Right lung (tissue), 5 donors: Measurements from ENCODE around the gene CD27. TPM values are rescaled to one million over a fixed set of nuclear protein-coding genes. Genes with fewer than 3 reads are reported as not detected.

ENCODE experiments used
- DNase-seq, 2 donors: peaks; one replicate each; pipeline ENCODE4 v3.0.0-alpha.2; 2013
- polyA plus RNA-seq, 5 donors: library from polyadenylated mRNA; unstranded; fragments of 120-200 nt; gene quantifications; one replicate each; pipeline versions ENCODE4 v1.2.1 to v1.2.3, GENCODE V29; 2013; ENCODE audit warnings: inconsistent platforms in 1 of 5, low replicate concordance in 1 of 5; ENCODE audit not compliant: insufficient read length in 5 of 5, insufficient read depth in 1 of 5

The CD27 gene
- polyA plus RNA-seq, 5 donors: 1.2 to 2.9 (median 1.7) TPM

- DNase-seq: no peak
These were observed 11.8 kb upstream of the CD27 start for GRCh38 chr12:6432991-6433390.

- DNase-seq: no peak
These were observed 10.3 kb upstream of the CD27 start for GRCh38 chr12:6434205-6435140.

GRCh38 chr12:6435961-6436715, 8.6 kb upstream of the CD27 start:
- DNase-seq: no peak

GRCh38 chr12:6437586-6437985, 7.2 kb upstream of the CD27 start:
- no peak for DNase-seq

GRCh38 chr12:6438345-6438744, 6.4 kb upstream of the CD27 start:
- no peak for DNase-seq

GRCh38 chr12:6440391-6440790, 4.4 kb upstream of the CD27 start:
- DNase-seq: no peak

GRCh38 chr12:6442836-6443235, 1.9 kb upstream of the CD27 start:
- no peak for DNase-seq

GRCh38 chr12:6443361-6443983, 1.3 kb upstream of the CD27 start:
- DNase-seq: no peak

- DNase-seq: no peak
These were observed 724 bp upstream of the CD27 start for GRCh38 chr12:6444031-6444430.

- no peak for DNase-seq
These were observed 5.5 kb downstream of the CD27 start for GRCh38 chr12:6450091-6450868.

- DNase-seq: no peak
These were observed 6.2 kb downstream of the CD27 start for GRCh38 chr12:6450869-6451347.

- DNase-seq: peak; percentile 84 to 85
These were observed 6.8 kb downstream of the CD27 start, which contains the start of gene TAPBPL for GRCh38 chr12:6451348-6452244. Gene TAPBPL, plus strand, starts transcription at chr12:6452042. Its CDS starts 207 bp downstream, at chr12:6452249.

- no peak for DNase-seq
These were observed 7.6 kb downstream of the CD27 start for GRCh38 chr12:6452245-6452943.

- DNase-seq: no peak
These were observed 8.3 kb downstream of the CD27 start for GRCh38 chr12:6452944-6453630.

GRCh38 chr12:6457220-6457945, 12.6 kb downstream of the CD27 start:
- no peak for DNase-seq

- DNase-seq: no peak
These were observed 13.7 kb downstream of the CD27 start for GRCh38 chr12:6458281-6459003.

GRCh38 chr12:6459004-6459337, 14.2 kb downstream of the CD27 start:
- no peak for DNase-seq
